Esophagus muscularis mucosa (tissue), 3 donors: ENCODE results near the gene SPSB1.

Source experiments
- POLR2A ChIP-seq: fragments of 450-650 bp; IDR thresholded peaks from one replicate; pipeline ENCODE4 v1.6.1; 2017; ENCODE audit warnings: antibody characterized with exemption, moderate library complexity, mild to moderate bottlenecking, low read depth
- POLR2AphosphoS5 ChIP-seq, 2 donors: sonication (generic); formaldehyde crosslinking; IDR thresholded peaks; one replicate each; pipeline ENCODE4 v1.6.1; 2017; ENCODE audit warnings: antibody characterized with exemption in 2 of 2
- TF ChIP-seq, protein P1 (sequence below), 3 experiments: fragments of 200-600 bp in 2 of 3; fragments of 450-650 bp in 1 of 3; sonication (generic) in 2 of 3; IDR thresholded peaks; one replicate each; pipeline ENCODE4 v1.5.1; 2017 to 2019; ENCODE audit warnings: antibody characterized with exemption in 3 of 3, mild to moderate bottlenecking in 2 of 3, moderate library complexity in 1 of 3

- TF ChIP-seq, protein P1, sequence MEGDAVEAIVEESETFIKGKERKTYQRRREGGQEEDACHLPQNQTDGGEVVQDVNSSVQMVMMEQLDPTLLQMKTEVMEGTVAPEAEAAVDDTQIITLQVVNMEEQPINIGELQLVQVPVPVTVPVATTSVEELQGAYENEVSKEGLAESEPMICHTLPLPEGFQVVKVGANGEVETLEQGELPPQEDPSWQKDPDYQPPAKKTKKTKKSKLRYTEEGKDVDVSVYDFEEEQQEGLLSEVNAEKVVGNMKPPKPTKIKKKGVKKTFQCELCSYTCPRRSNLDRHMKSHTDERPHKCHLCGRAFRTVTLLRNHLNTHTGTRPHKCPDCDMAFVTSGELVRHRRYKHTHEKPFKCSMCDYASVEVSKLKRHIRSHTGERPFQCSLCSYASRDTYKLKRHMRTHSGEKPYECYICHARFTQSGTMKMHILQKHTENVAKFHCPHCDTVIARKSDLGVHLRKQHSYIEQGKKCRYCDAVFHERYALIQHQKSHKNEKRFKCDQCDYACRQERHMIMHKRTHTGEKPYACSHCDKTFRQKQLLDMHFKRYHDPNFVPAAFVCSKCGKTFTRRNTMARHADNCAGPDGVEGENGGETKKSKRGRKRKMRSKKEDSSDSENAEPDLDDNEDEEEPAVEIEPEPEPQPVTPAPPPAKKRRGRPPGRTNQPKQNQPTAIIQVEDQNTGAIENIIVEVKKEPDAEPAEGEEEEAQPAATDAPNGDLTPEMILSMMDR (IDR thresholded peaks at IDR 0.05): no peak
- no peak for TF ChIP-seq POLR2A
- no peak for TF ChIP-seq POLR2AphosphoS5 (IDR thresholded peaks at IDR 0.05)
These were observed 10.6 kb upstream of the SPSB1 start for GRCh38 chr1:9281908-9282695.
